HG03521 (cell line): ENCODE results near the gene ANO4.
"Not testable (repeated sequence)": the region's sequence is repeated elsewhere in the genome, so short reads cannot be mapped to it uniquely, and the experiment has no call there.

ENCODE experiments used
- ATAC-seq: cut with Tn5 transposase; IDR thresholded peaks from one replicate; pipeline ENCODE4 v1.9.1; 2021; ENCODE audit warnings: mild to moderate bottlenecking, moderate library complexity; ENCODE audit not compliant: unreplicated experiment

ANO4 gene

DNA sequence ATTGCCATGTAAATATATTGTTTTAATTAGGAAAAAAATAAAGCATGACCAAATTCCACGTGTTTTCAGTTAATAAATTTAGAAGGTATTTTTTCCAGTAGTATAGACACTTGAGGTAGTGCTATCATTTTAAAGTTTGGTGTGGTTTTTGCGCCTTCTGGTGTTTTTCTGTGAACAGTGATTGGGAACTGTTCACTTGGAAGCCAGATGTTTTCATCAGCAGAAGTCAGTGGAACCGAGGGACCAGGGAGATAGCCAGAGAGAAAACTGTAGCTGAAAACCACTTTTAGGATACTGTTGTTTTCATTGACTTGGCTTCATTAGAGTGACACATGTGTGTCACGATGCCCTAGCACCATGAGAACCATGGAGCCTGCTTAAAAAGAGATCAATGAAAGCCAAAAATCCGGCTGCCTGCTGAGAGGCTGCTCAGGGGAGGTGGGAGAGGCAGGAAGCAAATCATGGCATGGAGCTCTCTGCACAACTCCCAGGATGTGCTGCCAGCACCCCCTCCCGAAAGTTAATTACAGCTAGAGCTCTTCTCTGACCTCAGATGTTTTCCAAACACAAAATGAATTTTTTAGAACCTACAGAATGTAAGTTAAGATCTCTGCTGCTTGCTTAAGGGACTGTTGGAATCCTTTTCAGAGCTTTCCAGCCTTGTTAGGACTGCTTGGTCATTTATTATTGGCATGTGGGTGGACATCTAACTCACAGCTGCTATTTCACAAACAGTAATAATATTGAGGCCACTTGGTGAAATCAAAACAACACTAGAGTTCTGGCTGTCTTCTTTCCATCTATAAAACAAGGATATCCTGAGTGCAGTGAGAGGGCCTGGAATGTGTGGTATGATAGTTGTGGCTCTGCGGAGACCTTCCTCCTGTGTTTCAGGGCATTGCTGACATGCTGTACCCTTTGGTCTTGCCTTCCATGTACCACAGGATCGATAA, 192.3 kb downstream of the ANO4 start:
- ATAC-seq: no peak

DNA sequence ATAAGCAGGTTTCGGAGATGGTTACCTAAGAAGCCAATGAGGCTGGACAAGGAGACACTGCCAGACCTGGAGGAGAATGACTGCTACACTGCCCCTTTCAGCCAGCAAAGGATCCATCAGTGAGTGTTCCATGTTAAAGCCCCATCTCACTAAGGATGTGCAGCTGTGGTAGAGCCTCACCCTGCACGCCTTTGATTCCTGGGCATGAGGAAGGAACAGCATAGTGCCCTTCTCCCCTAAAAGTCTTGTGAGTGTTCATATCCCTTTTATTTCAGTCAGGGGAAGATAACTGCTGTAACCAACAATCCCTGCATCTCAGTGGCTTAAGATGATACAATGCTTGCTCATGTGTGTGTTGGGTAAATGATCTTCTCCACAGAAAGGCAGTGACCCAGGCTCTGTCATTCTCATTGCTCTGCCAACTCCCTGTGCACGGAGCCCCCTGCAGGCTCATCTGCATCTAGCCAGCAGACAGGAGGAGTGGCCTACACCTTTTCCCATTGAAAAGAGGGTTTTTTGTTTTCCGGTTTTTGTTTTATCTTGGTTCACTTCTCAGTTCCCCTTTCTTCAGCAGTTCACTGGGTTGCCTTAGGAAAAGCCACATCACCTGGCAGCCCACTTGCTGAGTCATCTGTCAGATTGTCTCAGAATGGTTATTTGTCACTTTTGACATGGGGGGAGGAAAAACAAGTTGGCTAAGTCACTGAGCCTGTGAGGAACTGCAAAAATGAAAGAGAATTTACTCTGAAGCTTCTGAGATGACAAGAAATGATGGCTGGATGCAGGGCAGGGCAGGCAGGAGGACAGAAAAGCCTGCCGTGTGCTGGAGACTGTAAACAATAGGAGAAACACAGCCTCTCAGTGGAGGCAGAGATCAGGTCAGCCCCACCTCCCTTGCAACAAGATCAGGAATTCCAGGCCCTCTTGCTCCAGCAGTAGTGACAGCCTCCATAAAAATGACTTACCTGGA, 193.3 kb downstream of the ANO4 start:
- ATAC-seq: peak; percentile 92

DNA sequence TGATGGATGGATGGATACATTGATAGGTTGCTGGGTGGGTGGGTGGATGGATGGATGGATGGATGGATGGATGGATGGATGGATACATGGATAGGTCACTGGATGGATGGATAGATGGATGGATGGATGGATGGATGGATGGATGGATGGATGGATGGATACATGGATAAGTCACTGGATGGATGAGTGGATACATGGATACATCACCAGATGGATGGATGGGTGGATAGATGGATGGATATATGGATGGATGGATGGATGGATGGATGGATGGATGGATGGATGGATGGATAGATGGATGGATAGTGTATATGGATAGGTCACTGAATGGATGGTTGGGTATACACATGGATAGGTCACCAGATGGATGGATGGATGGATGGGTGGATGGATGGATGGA, 194.9 kb downstream of the ANO4 start:
- ATAC-seq: not testable (repeated sequence)

DNA sequence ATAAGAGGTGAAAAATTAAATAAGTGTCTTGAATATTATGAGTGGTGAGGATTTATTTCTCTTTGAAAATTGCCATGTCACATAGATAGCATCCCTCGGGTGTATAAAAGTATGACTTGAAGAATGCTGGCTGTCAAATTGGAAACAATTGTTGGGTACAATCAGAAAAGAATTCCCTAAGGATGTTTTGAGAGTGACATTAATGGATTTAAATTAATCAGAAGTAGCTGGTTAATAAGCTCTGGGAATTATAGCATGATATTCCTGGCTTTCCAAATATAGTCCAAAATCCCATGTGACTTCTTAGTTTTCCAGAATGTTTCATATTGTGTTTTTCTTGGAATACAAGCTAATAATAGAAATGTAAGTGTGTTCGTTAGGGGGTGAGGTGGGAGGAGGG, 196.5 kb downstream of the ANO4 start:
- ATAC-seq: no peak

DNA sequence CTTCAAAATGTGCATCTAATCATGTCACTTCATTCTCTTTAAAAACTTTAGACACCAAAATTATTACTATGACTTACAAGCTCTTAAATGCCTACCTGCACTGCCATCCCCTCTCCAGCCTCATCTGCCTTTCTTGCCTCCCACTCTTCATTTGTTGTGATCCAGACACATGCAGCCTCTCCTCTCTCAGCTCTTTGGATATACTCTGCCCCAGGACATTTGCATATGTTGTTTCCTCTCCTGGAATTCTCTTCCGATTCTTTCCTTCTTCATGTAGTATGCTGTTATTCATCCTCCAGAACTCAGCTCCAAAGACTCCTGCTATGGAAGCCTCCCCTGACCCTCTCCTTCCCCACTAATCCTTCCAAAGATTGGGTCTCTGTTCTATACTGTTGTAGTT, 197.6 kb downstream of the ANO4 start:
- no peak for ATAC-seq

DNA sequence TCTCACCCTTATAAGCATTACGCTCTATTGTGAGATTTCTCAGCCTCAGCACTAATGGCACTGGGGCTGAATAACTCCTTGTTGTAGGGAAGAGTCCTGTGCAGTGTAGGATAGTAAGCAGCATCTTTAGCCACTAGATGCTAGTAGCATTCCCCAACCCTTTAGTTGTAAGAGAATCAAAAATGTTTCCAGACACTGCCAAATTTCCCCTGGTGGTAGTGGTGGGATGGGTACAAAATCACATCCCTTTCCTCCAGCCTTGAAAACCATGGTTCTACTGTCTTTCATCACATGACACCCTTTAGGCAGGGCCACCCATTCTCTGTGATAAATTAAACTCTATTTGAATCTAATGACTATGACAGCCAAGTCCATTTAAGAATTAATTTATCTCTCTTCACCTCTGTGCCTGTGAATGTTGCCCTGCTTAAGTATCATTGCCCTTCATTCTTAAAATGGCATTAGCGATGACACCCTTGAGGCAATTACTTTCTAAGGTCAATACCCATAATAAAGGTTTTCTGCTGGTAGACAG, 199.4 kb downstream of the ANO4 start:
- no peak for ATAC-seq

DNA sequence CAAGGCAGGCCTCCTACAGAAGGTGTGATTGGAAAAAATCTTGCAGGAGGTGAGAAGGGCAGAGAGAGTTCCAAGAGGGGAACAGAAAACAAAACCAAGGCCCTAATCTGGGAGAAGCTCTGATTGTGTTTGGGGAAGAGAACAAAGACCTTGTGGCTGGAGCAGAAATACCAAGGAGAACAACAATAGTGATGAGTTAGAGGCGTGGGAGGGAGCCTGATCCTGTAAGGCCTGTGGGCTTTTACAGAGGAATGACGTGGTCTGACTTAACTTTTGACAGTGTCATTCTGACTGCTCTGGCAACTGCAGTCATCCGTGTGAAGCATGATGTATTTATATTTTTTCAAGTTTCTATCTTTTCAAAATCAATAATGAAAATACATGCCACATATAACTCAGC, 200.6 kb downstream of the ANO4 start:
- peak; percentile 48 for ATAC-seq

DNA sequence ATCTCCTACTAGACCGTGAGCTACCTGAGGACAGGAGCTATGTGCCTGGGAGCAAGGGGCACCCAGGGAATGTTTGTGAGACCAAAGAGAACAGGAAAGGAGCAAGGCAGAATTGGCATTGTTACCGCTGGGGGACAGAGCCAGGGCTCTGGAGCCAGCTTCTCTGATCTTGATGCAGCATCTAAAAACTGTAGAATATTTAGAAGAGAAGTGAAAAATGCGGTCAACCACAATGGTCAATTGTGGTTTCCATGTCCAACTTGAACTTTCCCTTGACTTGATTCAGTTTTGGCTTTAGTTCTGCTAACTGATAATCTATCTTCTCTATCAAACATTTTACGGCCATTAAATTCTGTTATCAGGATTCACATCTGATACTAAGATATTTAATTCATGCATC, 201.2 kb downstream of the ANO4 start:
- no peak for ATAC-seq

DNA sequence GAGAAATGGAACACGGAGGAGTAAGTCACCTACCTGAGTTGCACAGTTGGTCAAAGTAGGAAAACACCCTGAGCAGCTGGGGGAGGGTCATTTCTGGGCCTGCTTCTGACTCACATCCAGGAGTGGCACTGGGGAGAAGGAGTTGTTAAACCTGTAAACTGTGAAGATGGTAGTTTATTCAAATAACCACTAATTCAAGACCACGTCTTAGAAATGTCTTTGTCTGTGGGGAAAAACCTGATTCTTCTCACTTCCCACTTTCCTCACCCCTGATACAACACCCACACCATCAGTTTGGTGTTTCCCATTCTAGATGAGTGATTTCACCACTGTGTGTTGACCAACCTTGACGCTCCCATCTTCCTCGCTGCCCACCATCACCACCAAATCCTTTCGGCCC, 207.1 kb downstream of the ANO4 start:
- no peak for ATAC-seq

DNA sequence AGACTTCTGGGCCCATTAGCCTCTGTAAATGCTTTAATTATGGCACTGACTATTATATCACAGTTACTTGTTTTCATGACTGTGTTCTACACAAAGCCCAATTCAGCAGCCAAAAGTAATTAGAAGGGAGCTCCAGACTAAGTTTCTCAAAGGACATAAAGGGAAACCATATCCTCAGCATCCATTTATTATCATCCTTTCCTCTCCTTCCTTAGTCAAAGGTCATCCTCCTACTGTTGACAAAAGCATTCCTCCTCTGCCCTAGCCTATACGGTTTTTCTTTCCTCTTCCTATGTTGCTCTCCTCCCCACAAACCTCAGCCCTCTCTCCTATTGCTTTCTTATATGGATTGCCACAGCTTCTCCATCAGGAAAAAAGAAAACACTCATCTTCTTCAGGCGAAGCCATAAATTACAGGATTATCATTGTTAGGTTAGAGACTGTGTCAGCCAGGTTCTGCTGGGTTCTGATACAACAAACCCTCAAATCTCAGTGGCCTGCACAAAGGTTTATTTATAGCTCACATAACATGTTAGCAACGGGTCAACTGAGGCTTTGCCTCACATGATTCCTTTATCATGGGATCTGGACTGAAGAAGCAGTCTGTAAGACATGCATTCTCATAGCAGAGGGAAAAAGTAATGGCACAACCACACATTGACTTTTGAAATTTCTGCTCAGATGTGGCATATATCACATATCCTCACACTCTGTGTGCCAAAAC, 208.3 kb downstream of the ANO4 start:
- no peak for ATAC-seq

DNA sequence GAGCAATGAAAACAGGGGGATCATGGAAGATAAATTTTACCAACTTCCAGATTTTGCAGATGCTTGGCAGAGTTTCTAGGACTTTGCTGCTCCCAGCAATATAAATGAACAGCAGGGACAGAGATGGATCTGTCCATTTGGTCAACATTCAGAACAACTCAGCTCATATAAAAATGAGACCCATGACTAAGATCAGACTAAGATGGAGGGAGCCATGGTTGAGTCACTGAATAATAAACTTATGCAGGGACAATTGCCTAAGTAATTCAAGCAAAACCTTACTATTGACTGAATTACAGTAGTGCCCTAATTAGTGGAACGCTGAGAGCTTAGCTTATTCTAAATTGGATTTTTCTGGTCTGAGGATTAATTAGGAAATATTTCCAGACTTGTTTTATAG, 210.3 kb downstream of the ANO4 start:
- ATAC-seq: no peak

DNA sequence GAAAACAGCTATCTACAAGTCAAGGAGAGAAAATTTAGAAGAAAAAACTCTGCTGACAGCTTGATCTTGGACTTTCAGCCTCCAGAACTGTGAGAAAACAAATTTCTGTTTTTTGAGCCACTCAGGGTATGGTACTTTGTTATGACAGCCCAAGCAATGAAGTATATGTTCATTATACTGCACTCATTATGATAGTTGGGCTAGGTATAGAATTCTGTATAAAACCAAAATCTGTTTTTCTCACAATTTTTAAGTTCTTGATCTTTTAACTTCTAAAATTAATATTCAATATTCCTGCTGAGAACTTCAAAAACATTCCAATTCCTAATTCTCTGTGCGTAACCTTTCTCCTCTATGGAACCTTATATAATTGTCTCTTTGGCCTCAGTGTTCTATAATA, 214.7 kb downstream of the ANO4 start:
- ATAC-seq: no peak

DNA sequence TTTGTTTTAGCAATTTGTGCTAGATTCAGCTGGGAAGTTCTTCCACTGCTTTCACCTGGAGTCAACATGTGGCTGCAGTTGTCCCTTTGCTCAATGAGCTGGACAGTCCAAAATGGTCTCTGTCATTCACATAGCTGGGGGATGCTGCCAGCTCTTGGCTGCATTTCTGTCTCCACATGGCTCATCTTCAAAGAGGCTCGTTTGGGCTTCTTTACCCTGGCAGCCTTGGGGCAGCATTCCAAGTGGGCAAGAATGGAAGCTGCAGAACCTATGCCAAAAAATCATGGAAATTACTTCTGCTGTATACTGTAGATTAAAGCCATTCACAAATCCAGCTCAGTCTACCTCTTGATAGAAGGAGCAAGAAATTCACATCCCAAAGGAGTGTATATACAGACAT, 216.3 kb downstream of the ANO4 start:
- ATAC-seq: no peak

DNA sequence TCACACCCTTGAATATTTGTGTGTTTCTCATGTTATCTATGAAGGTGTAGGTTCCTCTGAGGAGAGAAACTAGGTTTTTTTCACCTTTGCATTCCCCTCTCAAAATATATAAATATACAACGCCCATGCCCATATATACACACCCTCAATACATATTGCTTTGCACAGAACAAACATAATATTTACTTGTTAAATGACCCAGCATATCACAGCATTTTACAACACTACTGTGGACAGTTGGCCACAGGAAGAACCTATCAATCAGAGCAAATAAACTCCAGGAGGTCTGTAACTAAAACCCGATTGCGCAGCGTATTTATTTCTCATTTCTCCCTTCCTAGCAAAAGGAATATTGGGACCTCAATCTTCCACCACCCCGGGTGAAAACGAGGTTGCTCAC, 219.4 kb downstream of the ANO4 start:
- no peak for ATAC-seq

DNA sequence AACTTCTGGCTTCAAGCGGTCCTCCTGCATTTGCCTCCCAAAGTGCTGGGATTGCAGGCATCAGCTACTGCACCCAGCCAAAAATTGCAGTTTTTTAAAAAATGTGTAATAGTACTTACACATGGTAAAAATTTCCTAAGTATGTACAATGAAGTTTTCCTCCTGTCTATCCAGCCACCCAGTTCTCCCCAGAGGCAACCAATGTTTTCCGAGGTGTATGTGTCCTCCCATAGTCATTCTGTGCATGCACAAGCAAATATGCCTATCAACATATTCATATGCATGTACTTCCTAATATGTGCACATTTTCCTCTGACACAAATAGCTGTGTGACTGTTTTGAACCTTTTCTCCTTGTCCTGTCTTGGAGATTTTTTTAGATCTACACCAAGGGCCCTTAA, 220.5 kb downstream of the ANO4 start:
- ATAC-seq: no peak

DNA sequence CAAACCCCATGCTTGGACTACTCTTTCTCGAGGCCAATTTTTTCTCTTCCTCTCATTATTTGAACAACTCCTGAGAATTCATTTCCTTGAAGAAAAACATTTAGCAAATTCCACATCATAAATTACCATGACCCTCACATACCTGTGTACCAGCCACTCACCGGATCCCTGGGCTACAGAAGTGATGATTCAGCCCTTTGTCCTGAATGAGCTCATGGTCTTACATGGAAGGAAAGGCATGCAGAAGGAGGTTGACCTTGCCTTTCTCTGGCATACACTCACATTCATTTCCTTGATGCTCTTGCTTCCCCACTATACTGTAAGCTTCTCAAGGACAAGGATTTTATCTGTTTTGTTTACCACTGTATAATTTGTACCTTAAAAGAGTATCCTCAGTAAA, 224.0 kb downstream of the ANO4 start:
- no peak for ATAC-seq

DNA sequence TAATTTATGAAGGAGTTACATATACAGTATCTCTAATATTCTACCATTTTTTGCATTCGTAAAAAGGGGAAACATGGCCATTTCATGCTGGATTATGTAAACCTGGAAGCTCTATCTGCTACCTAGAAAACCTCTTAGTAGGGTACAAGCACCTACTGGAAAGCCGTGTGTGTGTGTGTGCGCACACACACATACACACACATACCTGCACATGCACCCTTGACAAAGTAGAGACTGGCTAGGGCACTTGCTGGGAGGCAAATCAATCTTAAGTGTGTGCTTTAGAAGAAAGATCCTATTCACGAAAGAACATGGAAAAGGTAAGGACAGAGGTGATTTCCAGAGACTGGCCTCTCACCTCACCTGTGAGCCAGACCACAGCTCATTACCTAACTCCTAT, 224.6 kb downstream of the ANO4 start:
- no peak for ATAC-seq

DNA sequence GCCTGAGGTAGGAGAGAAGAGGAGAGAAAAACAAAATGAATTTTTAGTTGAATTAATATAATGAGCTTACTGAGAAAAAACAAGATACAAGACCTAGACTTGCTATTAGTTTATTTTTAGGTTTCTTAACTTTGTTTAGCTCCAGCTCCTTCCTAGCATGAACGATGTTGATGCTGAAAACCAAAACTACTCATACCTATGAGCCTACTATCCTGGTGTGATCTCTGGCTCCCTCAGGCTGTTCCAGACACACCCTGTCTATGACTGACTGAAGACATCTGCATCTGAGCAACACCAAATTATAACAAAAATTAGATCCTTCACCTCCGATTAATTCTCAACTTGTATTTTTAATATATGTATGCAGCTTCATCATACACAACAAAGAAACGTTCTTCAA, 225.1 kb downstream of the ANO4 start:
- no peak for ATAC-seq

DNA sequence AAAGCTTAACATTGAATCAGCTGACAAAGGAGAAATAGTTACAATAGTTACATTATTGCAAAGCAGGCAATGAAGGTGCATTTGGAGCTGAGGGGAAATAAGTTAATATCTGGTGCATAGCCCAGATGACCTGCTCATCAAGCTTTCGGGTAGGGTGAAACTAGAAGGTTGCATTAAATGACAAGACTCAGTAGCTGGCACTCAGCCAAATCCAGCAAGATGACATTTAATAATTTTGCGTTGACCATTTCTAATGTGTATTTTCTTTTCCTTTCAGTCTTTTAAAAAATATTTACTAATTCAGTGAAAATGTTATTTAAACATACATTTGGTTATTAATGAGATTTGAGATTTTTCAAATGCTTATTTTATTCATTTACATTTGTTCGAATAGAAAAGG, 226.9 kb downstream of the ANO4 start:
- ATAC-seq: no peak

DNA sequence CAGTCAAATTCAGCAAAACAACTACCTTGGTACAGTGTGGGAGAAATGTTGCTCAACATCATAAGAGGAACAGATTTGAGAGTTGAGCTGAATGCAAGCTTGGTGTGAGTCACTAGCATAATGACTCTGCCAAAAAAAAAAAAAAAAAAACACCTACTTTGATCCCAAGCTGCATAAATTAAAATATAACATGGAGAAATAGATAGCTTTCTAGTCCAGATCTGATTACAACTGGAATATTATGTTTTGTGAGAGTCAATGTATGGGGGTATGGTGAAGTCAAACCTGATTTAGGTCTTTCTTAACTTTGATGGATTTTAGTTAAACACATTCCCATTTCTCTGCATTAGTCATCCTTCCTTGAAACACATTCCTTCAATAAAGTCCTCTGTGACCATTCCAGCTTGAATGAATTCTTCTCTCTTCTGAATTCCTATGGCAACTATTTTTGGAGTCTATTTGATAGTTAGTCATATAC, 227.4 kb downstream of the ANO4 start:
- ATAC-seq: no peak

DNA sequence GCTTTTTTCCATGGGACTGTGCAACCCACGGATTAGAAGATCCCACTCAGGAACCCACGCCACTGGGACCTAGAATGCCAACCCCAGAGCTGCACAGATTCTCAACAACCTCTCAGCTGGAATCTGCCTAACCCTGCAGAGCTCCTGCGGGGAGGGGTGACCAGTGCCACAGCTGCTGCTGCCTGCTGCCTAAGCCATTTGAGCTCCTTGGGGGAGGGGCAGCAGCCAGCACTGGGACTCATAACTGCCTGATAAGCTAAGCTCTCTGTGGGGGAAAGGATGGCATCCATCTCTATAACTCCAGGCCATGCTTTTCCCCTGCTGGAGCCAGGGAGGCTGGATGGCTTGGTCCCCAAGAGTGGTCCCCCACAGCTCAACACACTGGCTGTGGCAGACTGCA, 232.6 kb downstream of the ANO4 start:
- ATAC-seq: no peak
